Naive B cell (primary cell): Measurements from ENCODE around the gene PRKD1. TPM values are rescaled to one million over a fixed set of nuclear protein-coding genes. Genes with fewer than 3 reads are reported as not detected.
"Not testable (repeated sequence)": the region's sequence is repeated elsewhere in the genome, so short reads cannot be mapped to it uniquely, and the experiment has no call there.

Experiments used
- ATAC-seq, 2 donors: fragments of 150-1000 bp; cut with Tn5 transposase; 2 replicates each; pipeline ENCODE4 v1.10.0; 2021; ENCODE audit warnings: low read depth in 2 of 2, mild to moderate bottlenecking in 2 of 2, moderate library complexity in 2 of 2
- DNase-seq: peaks from one replicate; pipeline ENCODE4 v3.0.0; 2022
- H3K27ac Mint-ChIP-seq, 6 donors: one replicate each; pipeline ENCODE4 v1.8.0; 2020 to 2022; ENCODE audit warnings: mild to moderate bottlenecking in 6 of 6, mixed read lengths in 6 of 6, moderate library complexity in 5 of 6, inconsistent platforms in 2 of 6
- H3K27me3 Mint-ChIP-seq, 3 donors: one replicate each; pipeline ENCODE4 v1.8.0; 2021 to 2022; ENCODE audit warnings: mixed read lengths in 3 of 3, mild to moderate bottlenecking in 1 of 3
- H3K36me3 Mint-ChIP-seq, 2 donors: one replicate each; pipeline ENCODE4 v1.8.0; 2020 to 2022; ENCODE audit warnings: mixed read lengths in 2 of 2, inconsistent platforms in 1 of 2, mild to moderate bottlenecking in 1 of 2
- H3K4me1 Mint-ChIP-seq, 3 donors: one replicate each; pipeline ENCODE4 v1.8.0; 2020 to 2022; ENCODE audit warnings: mixed read lengths in 3 of 3, inconsistent platforms in 1 of 3, mild to moderate bottlenecking in 1 of 3, moderate library complexity in 1 of 3
- H3K4me3 Mint-ChIP-seq, 8 donors: one replicate each; pipeline ENCODE4 v1.8.0; 2020 to 2022; ENCODE audit warnings: mild to moderate bottlenecking in 8 of 8, mixed read lengths in 8 of 8, moderate library complexity in 8 of 8, inconsistent platforms in 2 of 8
- H3K9me3 Mint-ChIP-seq, 7 donors: one replicate each; pipeline ENCODE4 v1.8.0; 2020 to 2022; ENCODE audit warnings: mixed read lengths in 7 of 7, mild to moderate bottlenecking in 5 of 7, inconsistent platforms in 2 of 7, moderate library complexity in 1 of 7
- polyA plus RNA-seq, 6 donors: library from polyadenylated mRNA; unstranded; fragments of 300-500 nt; fragmentation: Illumina TruSeq; gene quantifications; one replicate each; pipeline ENCODE4 v1.2.3, GENCODE V29; 2021; ENCODE audit warnings: low read depth in 6 of 6

PRKD1 gene
- polyA plus RNA-seq, 6 donors from 2014 or later, result 0.29 to 0.95 (median 0.58) TPM; not detected in 2

DNA sequence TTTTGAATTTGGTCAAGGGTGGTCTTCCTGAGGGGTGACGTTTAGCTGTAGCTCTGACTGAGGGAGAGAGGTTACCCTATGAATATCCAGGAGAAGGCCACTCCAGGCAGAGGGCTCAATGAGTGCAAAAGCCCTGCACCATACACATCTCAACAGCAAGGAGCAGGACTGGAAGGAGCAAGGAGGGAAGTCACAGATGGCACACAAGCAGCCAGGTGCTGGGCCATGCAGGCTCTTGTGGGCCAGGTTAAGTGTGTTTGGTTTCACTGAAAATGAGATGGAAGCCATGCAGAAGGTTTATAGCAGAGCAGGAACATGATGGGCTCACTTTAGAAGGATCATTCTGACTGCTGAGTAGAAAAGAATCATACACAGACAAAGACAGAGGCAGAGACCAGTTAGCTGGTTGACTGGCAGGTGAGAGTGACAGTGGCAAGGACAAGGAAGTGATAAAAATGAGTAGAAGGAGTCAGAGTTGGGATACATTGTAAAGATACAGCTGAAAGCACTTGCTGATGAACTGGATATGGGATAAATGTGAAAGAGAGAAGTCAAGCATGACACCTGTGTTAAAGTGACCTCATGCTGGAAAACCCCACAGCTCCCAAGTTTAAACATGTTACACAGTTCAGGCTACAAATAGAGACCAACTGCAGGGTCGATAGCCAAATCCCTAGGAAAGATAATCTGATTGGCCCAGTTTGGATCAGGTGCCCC, 81.2 kb downstream of the PRKD1 start:
- Mint-ChIP-seq H3K9me3 (peaks cover 1 to 7% (median 5%) of the 10 kb centered on the region in 7 donors), H3K36me3 (no peaks in the 10 kb centered on the region), H3K4me3 (peak overlapping the region in 1 of 8 donors; percentile 29), H3K27ac (peak overlapping the region in 1 of 6 donors; percentile 62), H3K27me3 (peaks cover 0 to 5% (median 0%) of the 10 kb centered on the region in 3 donors), H3K4me1 (peaks cover 0 to 7% (median 0%) of the 10 kb centered on the region in 3 donors)
- ATAC-seq (peak in 1 of 2 donors; percentile 48), DNase-seq (no peak)

DNA sequence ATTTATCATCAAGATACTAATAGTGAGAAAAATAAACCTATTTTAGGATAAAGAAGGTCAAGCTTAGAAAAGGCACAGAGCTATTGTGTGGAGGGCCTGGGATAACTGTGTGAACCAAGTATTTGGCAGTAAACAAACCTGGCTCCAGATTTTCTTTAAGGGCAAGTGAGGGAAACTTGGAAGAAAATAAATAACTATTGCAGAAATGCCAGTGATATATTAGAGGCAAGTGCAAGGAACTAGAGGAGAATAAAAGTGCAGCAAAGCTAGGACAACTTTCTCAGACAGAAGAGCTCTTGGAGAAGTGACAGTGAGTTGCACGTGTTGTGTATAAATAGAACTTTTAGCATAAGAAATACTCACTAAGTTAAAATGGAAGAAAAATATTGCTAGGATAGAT, 83.7 kb downstream of the PRKD1 start:
- DNase-seq (no peak), ATAC-seq (no peak)
- H3K4me1 Mint-ChIP-seq, result peaks cover 0 to 7% (median 0%) of the 10 kb centered on the region in 3 donors
- H3K27ac Mint-ChIP-seq, result no peak overlapping the region
- peaks cover 0 to 5% (median 0%) of the 10 kb centered on the region in 3 donors for H3K27me3 Mint-ChIP-seq
- peaks cover 7 to 12% of the 10 kb centered on the region in 2 donors for H3K36me3 Mint-ChIP-seq
- peaks cover 8 to 26% (median 21%) of the 10 kb centered on the region in 7 donors for H3K9me3 Mint-ChIP-seq
- H3K4me3 Mint-ChIP-seq, result no peak overlapping the region

DNA sequence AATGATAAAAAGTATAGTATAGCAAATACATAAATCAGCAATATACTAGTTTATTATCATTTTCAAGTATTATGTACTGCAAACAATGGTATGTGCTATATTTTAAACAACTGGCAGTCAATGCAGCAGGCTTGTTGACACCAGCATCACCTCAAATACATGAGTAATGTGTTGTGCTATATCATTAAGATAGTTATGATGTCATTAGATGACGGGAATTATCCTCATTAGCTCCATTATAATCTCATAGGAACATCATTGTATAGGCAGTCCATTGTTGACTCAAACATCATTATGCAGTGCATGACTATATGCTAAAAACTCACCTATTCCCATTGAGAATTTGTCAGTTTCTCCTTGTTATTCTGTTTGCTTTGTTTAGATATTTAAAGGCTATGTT, 85.4 kb downstream of the PRKD1 start:
- ATAC-seq (no peak), DNase-seq (no peak)
- Mint-ChIP-seq H3K9me3 (peaks cover 8 to 35% (median 27%) of the 10 kb centered on the region in 7 donors), H3K36me3 (peaks cover 7 to 12% of the 10 kb centered on the region in 2 donors), H3K27me3 (peaks cover 0 to 5% (median 0%) of the 10 kb centered on the region in 3 donors), H3K27ac (no peak overlapping the region), H3K4me3 (no peak overlapping the region), H3K4me1 (peaks cover 0 to 7% (median 0%) of the 10 kb centered on the region in 3 donors)

DNA sequence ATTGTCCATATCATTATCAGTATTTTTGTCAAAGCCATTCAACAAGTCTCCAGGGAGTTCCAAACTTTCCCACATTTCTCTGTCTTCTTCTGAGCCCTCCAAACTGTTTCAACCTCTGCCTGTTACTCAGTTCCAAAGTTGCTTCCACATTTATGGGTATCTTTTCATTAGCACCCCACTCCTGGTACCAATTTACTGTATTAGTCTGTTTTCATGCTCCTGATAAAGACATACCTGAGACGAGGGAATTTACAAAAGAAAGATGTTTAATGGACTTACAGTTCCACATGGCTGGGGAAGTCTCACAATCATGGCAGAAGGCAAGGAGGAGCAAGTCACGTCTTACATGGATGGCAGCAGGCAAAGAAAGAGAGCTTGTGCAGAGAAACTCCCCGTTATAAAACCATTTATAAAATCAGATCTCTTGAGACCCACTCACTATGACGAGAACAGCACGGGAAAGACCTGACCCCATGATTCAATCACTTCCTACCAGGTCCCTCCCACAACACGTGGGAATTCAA, 87.2 kb downstream of the PRKD1 start:
- not testable (repeated sequence) for H3K27me3 Mint-ChIP-seq, DNase-seq, ATAC-seq, H3K27ac Mint-ChIP-seq, H3K4me3 Mint-ChIP-seq, H3K4me1 Mint-ChIP-seq
- Mint-ChIP-seq H3K9me3 (peaks cover 9 to 40% (median 30%) of the 10 kb centered on the region in 7 donors), H3K36me3 (peaks cover 7 to 12% of the 10 kb centered on the region in 2 donors)

DNA sequence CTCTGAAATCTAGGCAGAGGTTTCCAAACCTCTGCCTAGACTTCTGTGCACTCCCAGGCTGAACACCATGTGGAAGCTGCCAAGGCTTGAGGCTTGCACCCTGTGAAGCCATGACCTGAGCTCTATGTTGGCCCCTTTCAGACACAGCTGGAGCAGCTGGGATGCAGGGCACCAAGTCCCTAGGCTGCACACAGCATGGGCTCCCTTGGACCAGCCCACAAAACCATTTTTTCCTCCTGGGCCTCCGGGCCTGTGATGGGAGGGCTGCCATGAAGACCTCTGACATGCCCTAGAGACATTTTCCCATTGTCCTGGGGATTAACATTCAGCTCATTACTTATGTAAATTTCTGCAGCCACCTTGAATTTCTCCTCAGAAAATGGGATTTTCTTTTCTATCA, 88.0 kb downstream of the PRKD1 start:
- not testable (repeated sequence) for H3K27me3 Mint-ChIP-seq, DNase-seq, H3K27ac Mint-ChIP-seq, ATAC-seq, H3K4me1 Mint-ChIP-seq, H3K4me3 Mint-ChIP-seq
- H3K9me3 Mint-ChIP-seq, result peaks cover 9 to 40% (median 30%) of the 10 kb centered on the region in 7 donors
- peaks cover 7 to 12% of the 10 kb centered on the region in 2 donors for H3K36me3 Mint-ChIP-seq

DNA sequence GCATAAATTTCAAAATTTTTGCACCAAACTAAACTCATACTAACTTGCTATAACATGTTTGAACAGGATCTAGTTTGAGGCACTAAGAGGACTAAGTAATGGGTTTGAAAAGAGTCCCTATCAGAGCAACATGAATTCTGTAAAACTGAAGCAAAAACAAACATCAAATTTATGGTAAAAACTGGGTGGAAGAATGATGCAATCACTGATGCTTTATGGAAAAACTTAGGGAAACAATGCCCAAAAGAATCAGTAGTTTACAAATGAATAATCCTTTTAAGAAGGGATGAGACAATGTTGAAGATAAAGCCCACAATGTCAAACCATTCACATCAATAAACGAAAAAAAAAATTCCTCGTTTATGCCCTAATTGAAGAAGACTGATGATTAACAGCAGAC, 88.9 kb downstream of the PRKD1 start:
- Mint-ChIP-seq H3K4me3 (no peak overlapping the region), H3K9me3 (peaks cover 9 to 40% (median 30%) of the 10 kb centered on the region in 7 donors), H3K27me3 (no peaks in the 10 kb centered on the region), H3K27ac (no peak overlapping the region), H3K36me3 (peaks cover 7 to 12% of the 10 kb centered on the region in 2 donors), H3K4me1 (no peaks in the 10 kb centered on the region)
- ATAC-seq (no peak), DNase-seq (no peak)

DNA sequence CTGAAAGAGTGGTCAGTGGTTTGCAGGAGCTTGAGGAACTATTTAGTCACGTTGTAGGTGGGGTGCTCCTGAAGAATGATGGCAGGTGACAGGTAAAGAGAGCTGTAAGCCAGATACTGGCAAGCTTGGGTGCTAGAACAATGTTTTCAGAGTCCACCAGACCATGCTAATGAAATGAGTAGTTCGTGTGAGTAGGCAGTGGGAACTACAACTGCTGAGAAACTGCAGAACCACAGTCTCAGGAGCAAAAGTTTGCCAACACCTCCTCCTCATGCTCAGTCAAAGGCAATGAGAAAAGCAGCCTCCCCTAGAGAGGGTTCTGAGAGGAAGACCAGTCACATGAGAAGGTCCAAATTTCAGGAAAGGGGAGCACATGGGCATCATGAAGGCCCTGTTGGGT, 91.3 kb downstream of the PRKD1 start:
- no peak overlapping the region for H3K4me3 Mint-ChIP-seq
- H3K36me3 Mint-ChIP-seq, result peaks cover 7 to 12% of the 10 kb centered on the region in 2 donors
- H3K27me3 Mint-ChIP-seq, result no peaks in the 10 kb centered on the region
- H3K4me1 Mint-ChIP-seq, result no peaks in the 10 kb centered on the region
- no peak overlapping the region for H3K27ac Mint-ChIP-seq
- DNase-seq (no peak), ATAC-seq (no peak)
- H3K9me3 Mint-ChIP-seq, result peaks cover 11 to 38% (median 29%) of the 10 kb centered on the region in 7 donors

DNA sequence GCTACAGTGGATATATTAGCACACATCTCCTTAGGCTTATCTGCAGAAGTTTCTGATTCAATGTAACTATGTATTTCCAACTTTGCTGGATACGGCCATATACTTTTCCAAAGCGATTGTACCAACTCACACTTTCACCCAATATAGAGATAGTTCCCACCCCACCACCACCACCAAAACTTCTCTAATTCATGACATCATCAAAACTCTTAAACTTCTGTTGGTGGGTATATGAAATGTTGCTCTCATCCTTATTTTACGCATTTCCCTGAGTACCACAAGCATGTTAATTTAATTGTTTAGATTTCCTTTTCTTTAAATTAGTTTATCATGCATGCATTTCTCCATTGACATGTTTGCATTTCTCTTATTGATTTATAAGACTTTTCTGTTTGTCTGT, 95.6 kb downstream of the PRKD1 start:
- peaks cover 3 to 7% (median 4%) of the 10 kb centered on the region in 7 donors for H3K9me3 Mint-ChIP-seq
- DNase-seq, result no peak
- H3K27ac Mint-ChIP-seq, result no peak overlapping the region
- H3K4me3 Mint-ChIP-seq, result no peak overlapping the region
- no peaks in the 10 kb centered on the region for H3K36me3 Mint-ChIP-seq
- H3K4me1 Mint-ChIP-seq, result no peaks in the 10 kb centered on the region
- ATAC-seq, result no peak
- H3K27me3 Mint-ChIP-seq, result no peaks in the 10 kb centered on the region

DNA sequence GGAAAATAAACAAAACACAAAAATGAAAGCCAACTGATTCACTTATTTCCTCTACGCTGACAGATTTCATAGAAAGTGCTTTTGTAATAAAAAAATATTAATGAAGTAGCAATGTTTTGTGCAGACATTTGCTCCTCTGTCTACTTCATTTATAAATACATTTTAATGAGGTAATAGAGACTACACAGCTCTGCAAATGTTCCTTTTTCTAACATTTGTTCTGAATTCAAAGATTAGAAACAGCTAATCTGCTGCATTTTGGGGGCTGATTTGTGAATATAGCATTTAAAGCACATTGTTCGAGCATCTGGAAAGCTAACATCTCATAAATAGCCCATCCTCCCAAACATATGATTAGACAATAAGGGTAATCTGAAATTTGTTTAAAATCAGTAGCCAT, 97.8 kb downstream of the PRKD1 start:
- Mint-ChIP-seq H3K4me3 (no peak overlapping the region), H3K4me1 (no peaks in the 10 kb centered on the region), H3K9me3 (peaks cover 0 to 4% (median 2%) of the 10 kb centered on the region in 7 donors), H3K36me3 (no peaks in the 10 kb centered on the region), H3K27me3 (no peaks in the 10 kb centered on the region), H3K27ac (no peak overlapping the region)
- DNase-seq, result no peak
- ATAC-seq, result no peak

DNA sequence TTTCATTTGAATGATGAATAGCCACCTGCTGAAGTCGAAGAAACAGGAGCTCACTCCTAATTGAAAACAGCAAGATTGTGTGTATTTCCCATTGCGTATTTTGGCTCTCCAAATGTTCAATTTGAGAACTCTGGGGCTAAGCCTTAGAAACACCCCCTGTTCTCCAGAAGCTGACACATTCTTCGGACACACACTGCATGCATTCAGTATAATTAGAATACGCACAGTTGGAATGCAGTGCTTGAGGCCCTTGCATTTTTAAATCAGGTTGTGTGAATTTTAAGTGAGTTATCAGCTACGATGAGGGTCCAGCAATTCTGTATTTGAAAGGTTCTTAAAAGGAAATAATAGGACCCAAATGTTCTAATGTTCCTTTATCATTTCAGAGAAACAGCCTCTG, 103.8 kb downstream of the PRKD1 start:
- Mint-ChIP-seq H3K4me1 (no peaks in the 10 kb centered on the region), H3K9me3 (peaks cover 0 to 4% (median 0%) of the 10 kb centered on the region in 7 donors), H3K27ac (no peak overlapping the region), H3K4me3 (no peak overlapping the region), H3K36me3 (no peaks in the 10 kb centered on the region), H3K27me3 (no peaks in the 10 kb centered on the region)
- ATAC-seq, result no peak
- DNase-seq, result no peak

DNA sequence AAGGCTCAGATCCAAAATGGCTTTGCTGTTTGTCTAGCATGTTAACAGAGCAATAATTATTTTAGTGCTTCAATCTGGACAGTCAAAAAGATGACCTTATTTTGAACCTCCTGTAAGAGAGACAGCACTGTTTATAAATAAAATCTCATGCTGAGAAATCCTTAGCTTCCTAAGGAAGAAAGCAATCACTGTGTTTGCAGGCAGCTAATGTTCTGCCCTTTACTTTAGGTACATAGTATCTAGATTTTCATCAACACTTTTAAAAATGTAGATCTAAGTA, 105.3 kb downstream of the PRKD1 start:
- H3K27me3 Mint-ChIP-seq, result no peaks in the 10 kb centered on the region
- ATAC-seq (no peak), DNase-seq (no peak)
- no peaks in the 10 kb centered on the region for H3K36me3 Mint-ChIP-seq
- no peaks in the 10 kb centered on the region for H3K4me1 Mint-ChIP-seq
- peaks cover 0 to 3% (median 0%) of the 10 kb centered on the region in 7 donors for H3K9me3 Mint-ChIP-seq
- H3K4me3 Mint-ChIP-seq, result no peak overlapping the region
- no peak overlapping the region for H3K27ac Mint-ChIP-seq

DNA sequence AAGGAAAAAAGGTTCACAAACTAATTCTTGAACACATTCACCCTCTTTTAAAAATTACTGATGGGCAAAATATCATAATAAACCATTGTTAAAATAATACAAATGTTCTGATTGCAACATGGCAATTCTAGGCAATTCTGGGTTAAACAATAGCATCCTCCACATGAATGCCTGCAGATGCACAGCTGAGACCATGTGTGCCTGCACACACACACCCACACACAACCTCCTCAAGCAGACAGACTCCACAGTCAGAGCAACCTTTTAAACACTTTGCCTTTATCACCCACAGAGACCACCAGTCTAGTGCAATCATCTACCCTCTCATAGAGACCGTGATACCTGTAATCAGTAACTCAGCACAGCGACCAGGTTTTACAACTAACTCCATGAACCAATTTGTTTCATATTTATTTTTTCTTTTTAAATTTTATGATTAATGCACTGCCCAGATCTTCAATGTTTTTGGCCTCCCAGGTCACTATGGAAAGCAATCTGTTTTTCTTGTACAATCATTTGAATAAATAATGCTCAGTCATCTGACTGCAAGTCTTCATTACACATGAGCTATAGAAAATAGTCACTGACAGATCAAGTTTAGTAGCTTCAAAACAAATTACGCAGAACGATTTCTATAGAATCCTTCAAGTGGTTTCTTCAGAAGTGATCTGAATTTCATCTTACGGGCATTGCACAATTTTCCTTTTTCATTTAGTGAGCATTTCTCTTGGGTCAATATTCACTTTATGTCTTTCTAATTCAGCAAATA, 105.8 kb downstream of the PRKD1 start:
- DNase-seq (no peak), ATAC-seq (no peak)
- no peak overlapping the region for H3K4me3 Mint-ChIP-seq
- H3K9me3 Mint-ChIP-seq, result peaks cover 0 to 3% (median 0%) of the 10 kb centered on the region in 7 donors
- H3K36me3 Mint-ChIP-seq, result no peaks in the 10 kb centered on the region
- no peaks in the 10 kb centered on the region for H3K4me1 Mint-ChIP-seq
- H3K27me3 Mint-ChIP-seq, result no peaks in the 10 kb centered on the region
- no peak overlapping the region for H3K27ac Mint-ChIP-seq

DNA sequence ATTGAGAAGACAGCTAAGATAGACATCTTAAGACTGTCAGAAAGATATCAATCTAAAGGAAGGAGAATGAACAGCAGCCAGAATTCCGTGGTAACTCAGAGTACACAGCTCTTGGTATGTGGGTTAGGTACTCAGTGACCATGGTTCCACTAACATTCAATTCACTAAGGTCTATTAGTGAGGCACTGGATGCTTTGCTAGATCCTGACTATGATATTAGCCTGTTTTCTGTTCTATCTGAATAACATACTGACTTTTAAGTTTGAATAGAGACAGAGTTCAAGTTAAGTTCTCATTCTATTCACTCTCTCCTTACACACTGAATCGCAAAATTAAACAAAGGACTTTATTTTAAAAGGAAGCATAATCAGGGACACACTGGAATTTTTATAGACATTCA, 106.4 kb downstream of the PRKD1 start:
- H3K27me3 Mint-ChIP-seq, result no peaks in the 10 kb centered on the region
- H3K27ac Mint-ChIP-seq, result no peak overlapping the region
- ATAC-seq (no peak), DNase-seq (no peak)
- H3K36me3 Mint-ChIP-seq, result no peaks in the 10 kb centered on the region
- H3K4me1 Mint-ChIP-seq, result no peaks in the 10 kb centered on the region
- H3K4me3 Mint-ChIP-seq, result no peak overlapping the region
- H3K9me3 Mint-ChIP-seq, result peaks cover 0 to 3% (median 0%) of the 10 kb centered on the region in 7 donors

DNA sequence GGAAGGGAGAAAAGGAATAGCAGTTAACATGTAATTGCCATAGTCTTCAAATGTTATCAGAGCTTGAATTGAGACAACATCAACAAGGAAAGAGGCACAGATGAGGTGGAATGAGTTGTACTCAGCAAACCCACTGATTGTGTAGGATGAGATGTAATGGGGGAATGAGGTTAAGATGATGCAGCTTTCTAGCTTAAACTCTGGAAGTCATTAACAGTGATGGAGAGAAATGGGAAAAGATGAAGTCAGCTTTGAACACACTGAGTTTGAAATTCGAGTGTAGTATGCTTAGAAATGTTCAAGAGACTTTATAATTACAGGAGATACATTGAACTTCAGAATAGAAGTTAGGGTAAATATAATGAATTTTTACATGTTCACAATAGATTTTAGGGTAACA, 106.9 kb downstream of the PRKD1 start:
- Mint-ChIP-seq H3K4me1 (no peaks in the 10 kb centered on the region), H3K27ac (no peak overlapping the region), H3K4me3 (no peak overlapping the region), H3K9me3 (peaks cover 0 to 3% (median 0%) of the 10 kb centered on the region in 7 donors), H3K36me3 (no peaks in the 10 kb centered on the region), H3K27me3 (no peaks in the 10 kb centered on the region)
- DNase-seq (no peak), ATAC-seq (no peak)
